K562 (cell line): ENCODE data around the gene BEST4.

Experiments
- FOXJ2 ChIP-seq: fragments of 200-800 bp; sonication (Bioruptor generic); IDR thresholded peaks from 2 replicates; pipeline ENCODE4 v1.6.1; 2016; ENCODE audit warnings: missing genetic modification characterization, missing compliant biosample characterization
- HNRNPLL ChIP-seq: fragments of 200-400 bp; formaldehyde crosslinking; IDR thresholded peaks from 2 replicates; pipeline ENCODE4 v1.6.1; 2017; ENCODE audit warnings: low read length, low read depth, mild to moderate bottlenecking; ENCODE audit not compliant: poor library complexity, severe bottlenecking
- JUND ChIP-seq, 2 experiments: IDR thresholded peaks; 2 replicates in 1 of 2; 3 replicates in 1 of 2; pipeline ENCODE4 v1.6.1; 2011; ENCODE audit warnings: borderline replicate concordance in 2 of 2, low read depth in 2 of 2, low read length in 2 of 2, improper control_type of control experiment in 1 of 2, missing biosample characterization in 1 of 2, missing genetic modification characterization in 1 of 2, missing genetic modification reagents in 1 of 2
- KAT7 ChIP-seq: sonication (generic); formaldehyde crosslinking; IDR thresholded peaks from 2 replicates; pipeline ENCODE4 v1.8.0; 2022; ENCODE audit warnings: missing genetic modification reagents, mild to moderate bottlenecking, borderline replicate concordance
- POLR2A ChIP-seq: fragments of 450-650 bp; conservative IDR thresholded peaks from 2 replicates; pipeline ENCODE4 v1.6.1; 2016
- ZNF263 ChIP-seq: sonication (generic); formaldehyde crosslinking; IDR thresholded peaks from 2 replicates; pipeline ENCODE4 v1.8.0; 2022; ENCODE audit warnings: mild to moderate bottlenecking, missing genetic modification reagents, borderline replicate concordance
- TF ChIP-seq, protein P1 (sequence below): fragments of 250-450 bp; sonication (Bioruptor Pico); IDR thresholded peaks from 2 replicates; pipeline ENCODE4 v1.4.0; 2020; ENCODE audit warnings: mild to moderate bottlenecking, moderate library complexity
- TF ChIP-seq, protein P2 (sequence below): fragments of 250-450 bp; sonication (Bioruptor Pico); IDR thresholded peaks from 2 replicates; pipeline ENCODE4 v1.4.0; 2020; ENCODE audit warnings: mild to moderate bottlenecking, moderate library complexity
- TF ChIP-seq, protein P3 (sequence below): IDR thresholded peaks from 3 replicates; pipeline ENCODE4 v1.6.1; 2011; ENCODE audit warnings: borderline replicate concordance, mild to moderate bottlenecking, moderate library complexity; ENCODE audit not compliant: insufficient read length; ENCODE audit errors: extremely low read depth
- TF ChIP-seq, protein P4 (sequence below): fragments of 450-650 bp; formaldehyde crosslinking; conservative IDR thresholded peaks from 2 replicates; pipeline ENCODE4 v1.4.0; 2022; ENCODE audit warnings: mild to moderate bottlenecking, missing genetic modification characterization

- TF ChIP-seq KAT7 (no peak), POLR2A (peak; percentile 14; the same call in 1 of the 2 replicates), FOXJ2 (tag) (no peak), ZNF263 (CRISPR knock-in tag) (no peak), HNRNPLL (no peak), JUND (IDR thresholded peaks at IDR 0.05; ENCODE audit: borderline replicate concordance, low read depth, low read length) (no peak), JUND (tag; IDR thresholded peaks at IDR 0.05; ENCODE audit: borderline replicate concordance, low read depth, low read length) (no peak)
- TF ChIP-seq, protein P1, sequence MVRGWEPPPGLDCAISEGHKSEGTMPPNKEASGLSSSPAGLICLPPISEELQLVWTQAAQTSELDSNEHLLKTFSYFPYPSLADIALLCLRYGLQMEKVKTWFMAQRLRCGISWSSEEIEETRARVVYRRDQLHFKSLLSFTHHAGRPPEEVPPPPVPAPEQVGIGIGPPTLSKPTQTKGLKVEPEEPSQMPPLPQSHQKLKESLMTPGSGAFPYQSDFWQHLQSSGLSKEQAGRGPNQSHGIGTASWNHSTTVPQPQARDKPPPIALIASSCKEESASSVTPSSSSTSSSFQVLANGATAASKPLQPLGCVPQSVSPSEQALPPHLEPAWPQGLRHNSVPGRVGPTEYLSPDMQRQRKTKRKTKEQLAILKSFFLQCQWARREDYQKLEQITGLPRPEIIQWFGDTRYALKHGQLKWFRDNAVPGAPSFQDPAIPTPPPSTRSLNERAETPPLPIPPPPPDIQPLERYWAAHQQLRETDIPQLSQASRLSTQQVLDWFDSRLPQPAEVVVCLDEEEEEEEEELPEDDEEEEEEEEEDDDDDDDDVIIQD (CRISPR knock-in tag), result no peak
- TF ChIP-seq, protein P2, sequence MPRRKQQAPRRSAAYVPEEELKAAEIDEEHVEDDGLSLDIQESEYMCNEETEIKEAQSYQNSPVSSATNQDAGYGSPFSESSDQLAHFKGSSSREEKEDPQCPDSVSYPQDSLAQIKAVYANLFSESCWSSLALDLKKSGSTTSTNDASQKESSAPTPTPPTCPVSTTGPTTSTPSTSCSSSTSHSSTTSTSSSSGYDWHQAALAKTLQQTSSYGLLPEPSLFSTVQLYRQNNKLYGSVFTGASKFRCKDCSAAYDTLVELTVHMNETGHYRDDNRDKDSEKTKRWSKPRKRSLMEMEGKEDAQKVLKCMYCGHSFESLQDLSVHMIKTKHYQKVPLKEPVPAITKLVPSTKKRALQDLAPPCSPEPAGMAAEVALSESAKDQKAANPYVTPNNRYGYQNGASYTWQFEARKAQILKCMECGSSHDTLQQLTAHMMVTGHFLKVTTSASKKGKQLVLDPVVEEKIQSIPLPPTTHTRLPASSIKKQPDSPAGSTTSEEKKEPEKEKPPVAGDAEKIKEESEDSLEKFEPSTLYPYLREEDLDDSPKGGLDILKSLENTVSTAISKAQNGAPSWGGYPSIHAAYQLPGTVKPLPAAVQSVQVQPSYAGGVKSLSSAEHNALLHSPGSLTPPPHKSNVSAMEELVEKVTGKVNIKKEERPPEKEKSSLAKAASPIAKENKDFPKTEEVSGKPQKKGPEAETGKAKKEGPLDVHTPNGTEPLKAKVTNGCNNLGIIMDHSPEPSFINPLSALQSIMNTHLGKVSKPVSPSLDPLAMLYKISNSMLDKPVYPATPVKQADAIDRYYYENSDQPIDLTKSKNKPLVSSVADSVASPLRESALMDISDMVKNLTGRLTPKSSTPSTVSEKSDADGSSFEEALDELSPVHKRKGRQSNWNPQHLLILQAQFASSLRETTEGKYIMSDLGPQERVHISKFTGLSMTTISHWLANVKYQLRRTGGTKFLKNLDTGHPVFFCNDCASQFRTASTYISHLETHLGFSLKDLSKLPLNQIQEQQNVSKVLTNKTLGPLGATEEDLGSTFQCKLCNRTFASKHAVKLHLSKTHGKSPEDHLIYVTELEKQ (CRISPR knock-in tag), result no peak
- TF ChIP-seq, protein P3, sequence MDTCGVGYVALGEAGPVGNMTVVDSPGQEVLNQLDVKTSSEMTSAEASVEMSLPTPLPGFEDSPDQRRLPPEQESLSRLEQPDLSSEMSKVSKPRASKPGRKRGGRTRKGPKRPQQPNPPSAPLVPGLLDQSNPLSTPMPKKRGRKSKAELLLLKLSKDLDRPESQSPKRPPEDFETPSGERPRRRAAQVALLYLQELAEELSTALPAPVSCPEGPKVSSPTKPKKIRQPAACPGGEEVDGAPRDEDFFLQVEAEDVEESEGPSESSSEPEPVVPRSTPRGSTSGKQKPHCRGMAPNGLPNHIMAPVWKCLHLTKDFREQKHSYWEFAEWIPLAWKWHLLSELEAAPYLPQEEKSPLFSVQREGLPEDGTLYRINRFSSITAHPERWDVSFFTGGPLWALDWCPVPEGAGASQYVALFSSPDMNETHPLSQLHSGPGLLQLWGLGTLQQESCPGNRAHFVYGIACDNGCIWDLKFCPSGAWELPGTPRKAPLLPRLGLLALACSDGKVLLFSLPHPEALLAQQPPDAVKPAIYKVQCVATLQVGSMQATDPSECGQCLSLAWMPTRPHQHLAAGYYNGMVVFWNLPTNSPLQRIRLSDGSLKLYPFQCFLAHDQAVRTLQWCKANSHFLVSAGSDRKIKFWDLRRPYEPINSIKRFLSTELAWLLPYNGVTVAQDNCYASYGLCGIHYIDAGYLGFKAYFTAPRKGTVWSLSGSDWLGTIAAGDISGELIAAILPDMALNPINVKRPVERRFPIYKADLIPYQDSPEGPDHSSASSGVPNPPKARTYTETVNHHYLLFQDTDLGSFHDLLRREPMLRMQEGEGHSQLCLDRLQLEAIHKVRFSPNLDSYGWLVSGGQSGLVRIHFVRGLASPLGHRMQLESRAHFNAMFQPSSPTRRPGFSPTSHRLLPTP, result no peak
- TF ChIP-seq, protein P4, sequence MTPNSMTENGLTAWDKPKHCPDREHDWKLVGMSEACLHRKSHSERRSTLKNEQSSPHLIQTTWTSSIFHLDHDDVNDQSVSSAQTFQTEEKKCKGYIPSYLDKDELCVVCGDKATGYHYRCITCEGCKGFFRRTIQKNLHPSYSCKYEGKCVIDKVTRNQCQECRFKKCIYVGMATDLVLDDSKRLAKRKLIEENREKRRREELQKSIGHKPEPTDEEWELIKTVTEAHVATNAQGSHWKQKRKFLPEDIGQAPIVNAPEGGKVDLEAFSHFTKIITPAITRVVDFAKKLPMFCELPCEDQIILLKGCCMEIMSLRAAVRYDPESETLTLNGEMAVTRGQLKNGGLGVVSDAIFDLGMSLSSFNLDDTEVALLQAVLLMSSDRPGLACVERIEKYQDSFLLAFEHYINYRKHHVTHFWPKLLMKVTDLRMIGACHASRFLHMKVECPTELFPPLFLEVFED (CRISPR knock-in tag), result no peak
Measured at GRCh38 chr1:44777969-44778635, 9.9 kb downstream of the BEST4 start.
